ENCODE measurements around the gene RPA1. TPM values are rescaled to one million over a fixed set of nuclear protein-coding genes. Genes with fewer than 3 reads are reported as not detected.

Gene RPA1
- total and polyA plus RNA-seq, 4 donors, result 9.2 to 29.5 (median 11.9) TPM

DNA sequence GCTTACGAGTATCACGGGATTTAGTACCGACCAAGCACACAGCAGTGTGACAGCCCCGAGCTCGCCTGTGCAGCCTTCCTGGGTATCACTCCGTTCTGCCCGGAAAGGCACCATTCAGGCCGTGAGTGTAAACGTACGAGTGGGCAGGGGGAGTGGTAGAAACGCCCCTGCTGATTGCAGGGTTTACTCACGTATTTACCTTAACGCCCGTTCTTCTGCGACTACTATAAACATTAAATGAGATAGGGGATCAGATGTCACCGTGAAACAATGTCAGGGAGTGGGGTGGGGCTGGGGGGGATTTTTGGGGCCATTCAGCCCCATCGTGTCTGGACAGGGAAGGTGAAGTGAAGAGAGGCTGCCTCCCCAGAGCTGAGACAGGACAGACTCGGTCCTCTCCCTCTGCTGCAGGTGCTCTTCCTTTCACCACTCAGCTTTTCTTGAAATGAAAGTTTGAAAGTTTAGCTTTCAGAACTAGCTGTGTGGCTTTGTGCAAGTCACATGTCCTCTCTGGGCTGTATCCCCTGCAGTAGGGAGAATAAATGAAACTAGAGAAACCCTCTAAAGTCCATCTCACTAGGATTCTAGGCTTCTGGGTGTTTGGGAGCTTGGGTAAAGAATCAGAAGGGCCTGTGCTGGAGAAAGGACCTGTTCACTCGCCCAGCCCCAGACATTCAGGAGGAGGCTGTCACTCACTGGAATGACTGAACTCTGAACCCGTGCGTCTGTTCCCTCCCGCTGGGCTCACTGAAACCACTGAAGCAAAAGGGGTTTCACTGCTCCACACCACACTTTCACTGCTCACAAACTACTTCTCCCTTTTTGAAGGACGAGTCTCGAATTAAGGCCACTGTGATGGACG, 66.7 kb downstream of the RPA1 start:
- Histone ChIP-seq H3K27ac (ENCODE audit: low read depth in 1 of 2, low read length in 2 of 2) (no peak overlapping the region), H3K9ac (ENCODE audit: low read depth in 1 of 2, low read length in 2 of 2) (no peak overlapping the region), H3K36me3 (ENCODE audit: control insufficient read depth in 4 of 4, insufficient read depth in 3 of 4, low read depth in 1 of 4, low read length in 3 of 4) (peaks cover 9 to 52% (median 38%) of the 10 kb centered on the region in 4 donors), H3K9me3 (ENCODE audit: control insufficient read depth in 4 of 4, low read length in 3 of 4) (no peaks in the 10 kb centered on the region), H3K4me1 (ENCODE audit: control insufficient read depth in 4 of 4, insufficient read depth in 4 of 4, low read length in 3 of 4) (no peaks in the 10 kb centered on the region), H3K4me3 (ENCODE audit: low read depth in 1 of 3, low read length in 3 of 3) (no peak overlapping the region), H3K27me3 (ENCODE audit: control insufficient read depth in 4 of 4, insufficient read depth in 4 of 4, low read length in 3 of 4) (no peaks in the 10 kb centered on the region)
- TF ChIP-seq ATF3 (IDR thresholded peaks at IDR 0.05) (no peak), SP1 (IDR thresholded peaks at IDR 0.05) (no peak), YY1 (IDR thresholded peaks at IDR 0.05) (no peak), EGR1 (IDR thresholded peaks at IDR 0.05; ENCODE audit: low read depth in 2 of 2) (no peak), FOXA2 (IDR thresholded peaks at IDR 0.05) (no peak), FOXA1 (IDR thresholded peaks at IDR 0.05) (no peak)
- TF ChIP-seq, protein P1, sequence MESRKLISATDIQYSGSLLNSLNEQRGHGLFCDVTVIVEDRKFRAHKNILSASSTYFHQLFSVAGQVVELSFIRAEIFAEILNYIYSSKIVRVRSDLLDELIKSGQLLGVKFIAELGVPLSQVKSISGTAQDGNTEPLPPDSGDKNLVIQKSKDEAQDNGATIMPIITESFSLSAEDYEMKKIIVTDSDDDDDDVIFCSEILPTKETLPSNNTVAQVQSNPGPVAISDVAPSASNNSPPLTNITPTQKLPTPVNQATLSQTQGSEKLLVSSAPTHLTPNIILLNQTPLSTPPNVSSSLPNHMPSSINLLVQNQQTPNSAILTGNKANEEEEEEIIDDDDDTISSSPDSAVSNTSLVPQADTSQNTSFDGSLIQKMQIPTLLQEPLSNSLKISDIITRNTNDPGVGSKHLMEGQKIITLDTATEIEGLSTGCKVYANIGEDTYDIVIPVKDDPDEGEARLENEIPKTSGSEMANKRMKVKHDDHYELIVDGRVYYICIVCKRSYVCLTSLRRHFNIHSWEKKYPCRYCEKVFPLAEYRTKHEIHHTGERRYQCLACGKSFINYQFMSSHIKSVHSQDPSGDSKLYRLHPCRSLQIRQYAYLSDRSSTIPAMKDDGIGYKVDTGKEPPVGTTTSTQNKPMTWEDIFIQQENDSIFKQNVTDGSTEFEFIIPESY (IDR thresholded peaks at IDR 0.05), result no peak
- WGBS, result 92% methylated on average over 25 of the region's 25 CpGs
- no peak for DNase-seq (ENCODE audit: low spot score)

GRCh38 chr17:1897105-1897656, 67.4 kb downstream of the RPA1 start:
- 93% methylated on average over 18 of the region's 18 CpGs for WGBS
- DNase-seq (ENCODE audit: low spot score), result no peak
- Histone ChIP-seq H3K36me3 (ENCODE audit: control insufficient read depth in 4 of 4, insufficient read depth in 3 of 4, low read depth in 1 of 4, low read length in 3 of 4) (peaks cover 9 to 51% (median 36%) of the 10 kb centered on the region in 4 donors), H3K4me1 (ENCODE audit: control insufficient read depth in 4 of 4, insufficient read depth in 4 of 4, low read length in 3 of 4) (no peaks in the 10 kb centered on the region), H3K27ac (ENCODE audit: low read depth in 1 of 2, low read length in 2 of 2) (no peak overlapping the region), H3K9ac (ENCODE audit: low read depth in 1 of 2, low read length in 2 of 2) (no peak overlapping the region), H3K9me3 (ENCODE audit: control insufficient read depth in 4 of 4, low read length in 3 of 4) (no peaks in the 10 kb centered on the region), H3K27me3 (ENCODE audit: control insufficient read depth in 4 of 4, insufficient read depth in 4 of 4, low read length in 3 of 4) (no peaks in the 10 kb centered on the region), H3K4me3 (ENCODE audit: low read depth in 1 of 3, low read length in 3 of 3) (no peak overlapping the region)
- TF ChIP-seq GABPA (IDR thresholded peaks at IDR 0.05 in 1 of 2, conservative IDR thresholded peaks at IDR 0.05 in 1 of 2), result no peak

DNA sequence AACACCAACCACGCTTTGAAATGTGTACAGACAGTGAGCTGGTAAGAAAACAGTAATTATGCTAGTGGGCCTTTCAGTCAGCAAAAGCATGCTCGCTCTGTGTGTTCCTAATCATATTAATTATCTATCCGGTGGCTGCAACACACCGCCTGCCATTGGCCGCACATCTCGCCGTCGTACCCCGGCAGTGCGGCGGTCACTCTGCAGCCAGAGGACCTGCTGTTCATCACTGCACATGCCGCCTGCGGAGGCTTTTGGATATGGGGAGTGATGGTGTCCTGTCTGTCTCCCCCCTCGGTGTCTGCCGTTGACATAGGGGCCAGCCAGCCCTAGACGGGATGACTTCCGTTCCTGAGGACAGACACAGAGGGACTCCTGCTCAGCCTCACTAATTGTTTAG, 68.5 kb downstream of the RPA1 start:
- H3K36me3 ChIP-seq (ENCODE audit: control insufficient read depth in 4 of 4, insufficient read depth in 3 of 4, low read depth in 1 of 4, low read length in 3 of 4), result peaks cover 7 to 40% (median 30%) of the 10 kb centered on the region in 4 donors
- H3K27ac ChIP-seq (ENCODE audit: low read depth in 1 of 2, low read length in 2 of 2), result no peak overlapping the region
- TF ChIP-seq MAX (IDR thresholded peaks at IDR 0.05) (no peak), FOXA1 (IDR thresholded peaks at IDR 0.05) (no peak), REST (IDR thresholded peaks at IDR 0.05) (no peak), FOXA2 (IDR thresholded peaks at IDR 0.05) (no peak), CTCF (IDR thresholded peaks at IDR 0.05; ENCODE audit: low read depth, low read length, missing input control) (no peak), TAF1 (conservative IDR thresholded peaks at IDR 0.05) (no peak), RAD21 (IDR thresholded peaks at IDR 0.05) (no peak), SP1 (IDR thresholded peaks at IDR 0.05) (no peak), NR2F2 (IDR thresholded peaks at IDR 0.05) (no peak), RXRA (IDR thresholded peaks at IDR 0.05) (no peak)
- TF ChIP-seq, protein P1 (IDR thresholded peaks at IDR 0.05), result no peak
- WGBS, result 94% methylated on average over 17 of the region's 17 CpGs
- H3K27me3 ChIP-seq (ENCODE audit: control insufficient read depth in 4 of 4, insufficient read depth in 4 of 4, low read length in 3 of 4), result no peaks in the 10 kb centered on the region
- H3K9me3 ChIP-seq (ENCODE audit: control insufficient read depth in 4 of 4, low read length in 3 of 4), result no peaks in the 10 kb centered on the region
- no peak for DNase-seq (ENCODE audit: low spot score)
- H3K4me1 ChIP-seq (ENCODE audit: control insufficient read depth in 4 of 4, insufficient read depth in 4 of 4, low read length in 3 of 4), result no peaks in the 10 kb centered on the region
- H3K4me3 ChIP-seq (ENCODE audit: low read depth in 1 of 3, low read length in 3 of 3), result no peak overlapping the region
- H3K9ac ChIP-seq (ENCODE audit: low read depth in 1 of 2, low read length in 2 of 2), result no peak overlapping the region
